ENCODE data around the gene FGF12.

FGF12 gene

GRCh38 chr3:192177383-192177782 is 550.0 kb downstream of the FGF12 start:
- no peak for DNase-seq

GRCh38 chr3:192174283-192174682 is 553.1 kb downstream of the FGF12 start:
- no peak for DNase-seq

GRCh38 chr3:192171213-192171612 is 556.1 kb downstream of the FGF12 start:
- DNase-seq = no peak

GRCh38 chr3:192170659-192171058 is 556.7 kb downstream of the FGF12 start:
- DNase-seq = no peak

- no peak for DNase-seq
Measured at GRCh38 chr3:192170031-192170430, 557.3 kb downstream of the FGF12 start.

- DNase-seq = no peak
Measured at GRCh38 chr3:192169332-192169915, 557.9 kb downstream of the FGF12 start.

GRCh38 chr3:192168202-192168601 is 559.1 kb downstream of the FGF12 start:
- no peak for DNase-seq

- no peak for DNase-seq
Measured at GRCh38 chr3:192165552-192165951, 561.8 kb downstream of the FGF12 start.

GRCh38 chr3:192161661-192162060 is 565.7 kb downstream of the FGF12 start:
- no peak for DNase-seq

GRCh38 chr3:192156382-192156781 is 571.0 kb downstream of the FGF12 start:
- no peak for DNase-seq

- DNase-seq = no peak
Measured at GRCh38 chr3:192155194-192155593, 572.1 kb downstream of the FGF12 start.

GRCh38 chr3:192133271-192133670 is 594.1 kb downstream of the FGF12 start:
- DNase-seq = no peak

- peak; percentile 58 for DNase-seq
Measured at GRCh38 chr3:192130534-192131132, 596.7 kb downstream of the FGF12 start.

- no peak for DNase-seq
Measured at GRCh38 chr3:192129586-192129985, 597.8 kb downstream of the FGF12 start.

- peak; percentile 29 for DNase-seq
Measured at GRCh38 chr3:192128922-192129321, 598.4 kb downstream of the FGF12 start.

- no peak for DNase-seq
Measured at GRCh38 chr3:192128060-192128459, 599.3 kb downstream of the FGF12 start.

GRCh38 chr3:192122832-192123594 is 604.3 kb downstream of the FGF12 start:
- DNase-seq = no peak

GRCh38 chr3:192121923-192122322 is 605.4 kb downstream of the FGF12 start:
- no peak for DNase-seq

- no peak for DNase-seq
Measured at GRCh38 chr3:192108820-192109219, 618.5 kb downstream of the FGF12 start.

- DNase-seq = no peak
Measured at GRCh38 chr3:192106543-192106942, 620.8 kb downstream of the FGF12 start.

- no peak for DNase-seq
Measured at GRCh38 chr3:192092388-192093005, 634.8 kb downstream of the FGF12 start.

GRCh38 chr3:192091831-192092230 is 635.5 kb downstream of the FGF12 start:
- no peak for DNase-seq

GRCh38 chr3:192090586-192090985 is 636.8 kb downstream of the FGF12 start:
- no peak for DNase-seq
